Subcutaneous adipose tissue (tissue), 4 donors: ENCODE results near the gene GPBP1L1. TPM values are rescaled to one million over a fixed set of nuclear protein-coding genes. Genes with fewer than 3 reads are reported as not detected.

Experiments used
- CTCF ChIP-seq: fragments of 450-650 bp; IDR thresholded peaks from one replicate; pipeline ENCODE4 v1.5.1; 2016; ENCODE audit warnings: low read depth, mild to moderate bottlenecking, control low read depth, antibody characterized with exemption, moderate library complexity
- total RNA-seq, 4 donors: library from RNA; depleted of rRNA; stranded (reverse); fragments of >200 nt; gene quantifications; one replicate each; pipeline ENCODE4 v1.1.0, GENCODE V29; 2016

GPBP1L1 gene
- total RNA-seq, 4 donors from 2014 or later: 85.3 to 124 (median 109) TPM

- TF ChIP-seq CTCF: no peak
Measured at GRCh38 chr1:45673956-45674355, 12.4 kb downstream of the GPBP1L1 start.

GRCh38 chr1:45669859-45670655 is 16.3 kb downstream of the GPBP1L1 start:
- no peak for TF ChIP-seq CTCF

- no peak for TF ChIP-seq CTCF
Measured at GRCh38 chr1:45669379-45669778, 17.0 kb downstream of the GPBP1L1 start.

GRCh38 chr1:45668526-45668925 is 17.8 kb downstream of the GPBP1L1 start:
- TF ChIP-seq CTCF: no peak

GRCh38 chr1:45667321-45668111 is 18.8 kb downstream of the GPBP1L1 start:
- TF ChIP-seq CTCF: no peak

DNA sequence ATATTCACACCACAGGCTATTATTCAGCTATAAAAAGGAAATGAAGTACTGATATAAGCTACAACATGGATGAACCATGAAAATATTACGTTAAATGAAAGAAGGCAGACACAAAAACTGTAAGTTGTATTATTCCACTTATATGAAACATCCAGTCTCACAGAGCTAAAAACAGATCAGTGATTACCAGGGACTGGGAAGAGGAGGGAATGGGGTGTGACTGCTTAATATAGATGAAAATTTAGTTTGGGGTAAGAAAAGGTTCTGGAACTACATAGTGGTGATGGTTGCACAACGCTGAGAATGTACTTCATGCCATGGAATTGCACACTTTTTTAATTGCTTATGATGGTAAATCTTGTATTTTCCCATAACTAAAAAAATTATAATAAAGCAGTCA is 19.5 kb downstream of the GPBP1L1 start:
- TF ChIP-seq CTCF: no peak

DNA sequence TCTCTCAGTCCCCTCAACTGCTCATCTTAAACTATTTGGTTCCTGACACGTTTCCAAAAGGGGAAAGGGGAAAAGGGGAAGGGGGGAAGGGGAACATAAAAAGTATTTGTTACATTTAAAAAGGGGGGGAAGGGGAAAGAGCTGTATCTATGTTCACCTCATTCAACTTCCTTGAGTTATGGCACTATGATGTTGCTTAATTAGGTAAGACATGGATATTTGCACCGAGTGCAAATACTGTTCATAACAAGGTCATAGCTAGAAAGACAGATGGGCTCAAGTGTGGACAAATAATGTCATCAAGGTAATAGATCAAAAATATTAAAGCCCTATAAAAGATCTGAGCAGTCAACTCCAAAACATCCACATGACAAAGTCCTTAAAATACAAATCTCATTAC is 26.0 kb downstream of the GPBP1L1 start:
- no peak for TF ChIP-seq CTCF
